Measurements from ENCODE around the gene NSL1. TPM values are rescaled to one million over a fixed set of nuclear protein-coding genes. Genes with fewer than 3 reads are reported as not detected.

The NSL1 gene
- total RNA-seq, 4 donors from 2014 or later, result 28.8 to 44.7 (median 32.6) TPM

DNA sequence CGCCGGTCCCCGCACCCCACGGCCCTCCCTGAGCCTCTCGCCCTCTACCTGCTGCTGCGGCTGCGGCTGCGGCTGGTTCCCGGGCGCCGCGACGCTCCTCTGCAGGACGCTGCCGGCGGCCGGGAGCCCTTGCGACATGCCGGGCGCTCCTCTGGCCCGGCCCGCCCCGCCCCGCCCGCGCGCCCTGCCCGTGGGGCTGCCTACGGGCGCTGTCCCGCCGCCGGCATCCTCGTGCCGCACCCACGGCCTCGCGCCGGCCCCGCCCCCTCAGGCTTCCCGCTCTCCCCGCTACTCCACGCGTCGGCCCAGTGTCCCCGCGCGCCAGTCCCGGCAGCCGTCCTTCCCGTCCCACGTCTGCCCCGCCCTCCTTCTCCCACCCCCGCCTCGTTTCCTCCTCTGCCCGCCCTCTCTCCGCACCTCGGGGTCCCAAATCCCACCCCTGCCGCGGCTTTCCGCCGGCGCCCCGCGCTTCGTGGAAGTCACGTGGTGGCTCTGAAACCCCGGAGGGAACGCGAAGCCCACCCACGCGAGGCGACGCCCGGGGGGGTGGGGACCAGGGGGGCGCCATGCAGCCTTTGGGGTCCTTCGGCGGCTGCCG, 91.9 kb downstream of the NSL1 start, which contains the start of gene BATF3:
Gene BATF3, minus strand, starts transcription at position 216 of the 598 bp plus-strand sequence. Its CDS starts 78 bp downstream, at position 138.
- no peaks in the 10 kb centered on the region for H3K27me3 ChIP-seq
- H3K9me3 ChIP-seq, result no peaks in the 10 kb centered on the region
- H3K4me1 ChIP-seq, result peaks cover 0 to 28% (median 10%) of the 10 kb centered on the region in 4 donors
- no peaks in the 10 kb centered on the region for H3K36me3 ChIP-seq
- no peak for TF ChIP-seq POLR2A (IDR thresholded peaks at IDR 0.05)
- TF ChIP-seq, protein P1, sequence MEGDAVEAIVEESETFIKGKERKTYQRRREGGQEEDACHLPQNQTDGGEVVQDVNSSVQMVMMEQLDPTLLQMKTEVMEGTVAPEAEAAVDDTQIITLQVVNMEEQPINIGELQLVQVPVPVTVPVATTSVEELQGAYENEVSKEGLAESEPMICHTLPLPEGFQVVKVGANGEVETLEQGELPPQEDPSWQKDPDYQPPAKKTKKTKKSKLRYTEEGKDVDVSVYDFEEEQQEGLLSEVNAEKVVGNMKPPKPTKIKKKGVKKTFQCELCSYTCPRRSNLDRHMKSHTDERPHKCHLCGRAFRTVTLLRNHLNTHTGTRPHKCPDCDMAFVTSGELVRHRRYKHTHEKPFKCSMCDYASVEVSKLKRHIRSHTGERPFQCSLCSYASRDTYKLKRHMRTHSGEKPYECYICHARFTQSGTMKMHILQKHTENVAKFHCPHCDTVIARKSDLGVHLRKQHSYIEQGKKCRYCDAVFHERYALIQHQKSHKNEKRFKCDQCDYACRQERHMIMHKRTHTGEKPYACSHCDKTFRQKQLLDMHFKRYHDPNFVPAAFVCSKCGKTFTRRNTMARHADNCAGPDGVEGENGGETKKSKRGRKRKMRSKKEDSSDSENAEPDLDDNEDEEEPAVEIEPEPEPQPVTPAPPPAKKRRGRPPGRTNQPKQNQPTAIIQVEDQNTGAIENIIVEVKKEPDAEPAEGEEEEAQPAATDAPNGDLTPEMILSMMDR (IDR thresholded peaks at IDR 0.05), result no peak
- no peak for TF ChIP-seq EP300 (IDR thresholded peaks at IDR 0.05)
- peak within 1 kb of the TSS; percentile 51 to 62 (median 56) for H3K4me3 ChIP-seq
- peak within 1 kb of the TSS; percentile 50 to 82 (median 70) for H3K27ac ChIP-seq
- DNase-seq (ENCODE audit: low spot score in 2 of 2), result peak in 1 of 2 donors; percentile 14
- WGBS, 2 donors, result 0 to 3% methylated on average over 31 to 61 of the region's 79 CpGs

DNA sequence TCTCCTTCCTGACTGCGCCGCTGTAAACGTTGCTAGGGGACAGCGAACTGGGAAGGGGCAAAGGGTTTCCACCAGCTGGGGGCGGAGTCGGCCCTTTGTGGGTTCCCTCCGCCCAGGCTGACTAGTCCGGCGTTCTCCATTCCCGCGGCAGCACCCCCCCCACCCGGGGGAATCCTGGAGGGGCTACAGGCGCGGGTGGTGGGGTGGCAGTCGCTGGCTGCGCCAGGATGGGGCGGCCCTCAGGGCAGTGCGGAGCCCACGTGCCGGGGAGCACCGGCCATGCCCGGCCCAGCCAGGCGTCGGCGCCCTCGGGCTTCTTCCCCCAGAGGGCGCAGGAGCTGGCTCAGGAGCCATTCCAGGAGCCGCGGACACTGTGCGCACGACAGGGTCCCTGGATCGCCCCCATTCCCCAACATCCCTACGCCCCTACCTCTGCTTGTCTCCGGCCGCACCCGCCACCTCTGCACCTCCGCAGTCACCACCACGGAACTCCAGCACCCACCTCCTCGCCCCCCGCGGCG, 92.4 kb downstream of the NSL1 start:
- H3K4me3 ChIP-seq, result peak overlapping the region; percentile 50 to 62 (median 52)
- TF ChIP-seq EP300 (IDR thresholded peaks at IDR 0.05), result no peak
- TF ChIP-seq, protein P1 (IDR thresholded peaks at IDR 0.05), result peak; percentile 35 to 64 (median 52)
- peaks cover 0 to 28% (median 10%) of the 10 kb centered on the region in 4 donors for H3K4me1 ChIP-seq
- H3K36me3 ChIP-seq, result no peaks in the 10 kb centered on the region
- WGBS, 2 donors, result 1 to 2% methylated on average over 13 to 18 of the region's 42 CpGs
- no peaks in the 10 kb centered on the region for H3K9me3 ChIP-seq
- no peaks in the 10 kb centered on the region for H3K27me3 ChIP-seq
- peak overlapping the region in 3 of 4 donors; percentile 50 to 82 (median 63) for H3K27ac ChIP-seq
- DNase-seq (ENCODE audit: low spot score in 2 of 2), result peak in 1 of 2 donors; percentile 26

DNA sequence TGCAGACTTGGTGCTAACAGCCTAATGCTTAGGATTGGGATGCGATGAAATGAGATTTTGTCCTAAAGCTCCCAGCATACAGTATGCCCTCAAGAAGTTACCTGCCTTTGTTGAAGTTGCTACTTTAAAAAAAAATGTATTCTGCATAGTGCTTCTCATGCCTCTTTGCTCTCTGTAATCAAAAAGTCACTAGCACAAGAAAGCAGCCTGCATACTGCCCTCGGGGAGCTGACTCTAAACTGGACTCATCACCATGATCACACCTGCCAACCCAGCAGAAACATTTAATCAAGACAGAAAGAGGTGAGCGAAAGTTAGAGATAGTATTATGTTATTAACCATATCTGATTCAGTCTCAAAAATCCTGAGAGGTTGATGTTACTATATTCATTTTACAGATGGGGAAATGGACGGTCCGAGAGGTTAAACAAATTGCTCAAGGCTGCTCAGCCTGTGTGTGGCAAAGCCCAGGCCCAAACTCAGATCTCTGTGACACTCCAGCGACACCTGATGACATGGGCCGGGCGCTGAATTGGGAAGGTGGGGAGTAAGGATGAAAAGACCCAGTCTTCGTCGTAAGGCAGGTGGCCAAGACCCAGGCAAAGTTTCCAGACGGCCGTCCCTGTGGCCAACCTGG, 93.0 kb downstream of the NSL1 start:
- Histone ChIP-seq H3K27me3 (no peaks in the 10 kb centered on the region), H3K4me3 (peak overlapping the region; percentile 50 to 62 (median 52)), H3K4me1 (peaks cover 0 to 28% (median 10%) of the 10 kb centered on the region in 4 donors), H3K27ac (peak overlapping the region in 1 of 4 donors; percentile 82), H3K9me3 (no peaks in the 10 kb centered on the region), H3K36me3 (no peaks in the 10 kb centered on the region)
- no peak for DNase-seq (ENCODE audit: low spot score in 2 of 2)
- 34 to 47% methylated on average over 10 to 12 of the region's 12 CpGs for WGBS, 2 donors
- TF ChIP-seq, protein P1 (IDR thresholded peaks at IDR 0.05), result no peak
- no peak for TF ChIP-seq EP300 (IDR thresholded peaks at IDR 0.05)
- no peak for TF ChIP-seq POLR2A (IDR thresholded peaks at IDR 0.05)

DNA sequence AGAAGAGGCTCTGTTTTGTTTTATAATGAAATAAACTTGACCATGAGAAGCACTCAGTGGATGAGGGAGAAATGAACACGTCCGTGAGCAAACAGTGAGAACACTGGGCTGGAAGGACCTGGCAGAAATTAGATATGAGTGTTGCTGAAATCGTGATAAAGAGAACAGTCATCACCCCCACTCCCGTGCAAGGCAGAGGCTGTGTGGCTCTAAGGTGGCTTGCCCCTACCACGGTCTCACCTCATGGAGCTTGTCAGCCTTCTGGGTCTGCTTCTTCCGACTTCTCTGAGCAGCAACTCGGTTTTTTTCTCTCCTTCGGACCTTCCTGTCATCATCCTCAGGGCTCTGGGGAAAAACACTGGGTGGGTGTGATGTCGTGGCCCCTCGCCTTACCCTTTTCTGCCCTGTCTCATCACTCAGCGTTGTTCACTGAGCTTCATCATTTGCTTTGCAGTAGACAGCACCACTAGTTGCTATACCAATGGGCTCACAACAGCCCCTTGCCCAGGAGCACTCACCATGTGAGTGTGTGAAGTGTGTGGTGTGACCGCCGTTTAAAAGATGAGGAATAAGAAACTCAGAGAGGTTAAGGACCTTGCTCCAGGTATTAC, 94.8 kb downstream of the NSL1 start:
- no peaks in the 10 kb centered on the region for H3K36me3 ChIP-seq
- H3K27me3 ChIP-seq, result no peaks in the 10 kb centered on the region

More for the DNA sequence above, 94.8 kb downstream of the NSL1 start:
- H3K4me1 ChIP-seq, result peaks cover 0 to 28% (median 10%) of the 10 kb centered on the region in 4 donors
- TF ChIP-seq, protein P1 (IDR thresholded peaks at IDR 0.05), result no peak
- TF ChIP-seq POLR2A (IDR thresholded peaks at IDR 0.05) (no peak), EP300 (IDR thresholded peaks at IDR 0.05) (no peak)
- WGBS, 2 donors, result 83 to 84% methylated on average over 13 of the region's 13 CpGs
- no peak for DNase-seq (ENCODE audit: low spot score in 2 of 2)
- H3K4me3 ChIP-seq, result no peak overlapping the region
- no peaks in the 10 kb centered on the region for H3K9me3 ChIP-seq
- no peak overlapping the region for H3K27ac ChIP-seq

All from tibial nerve (tissue), 4 donors.